Measurements from ENCODE around the gene TRMT11. TPM values are rescaled to one million over a fixed set of nuclear protein-coding genes. Genes with fewer than 3 reads are reported as not detected.
"Not testable (repeated sequence)": the region's sequence is repeated elsewhere in the genome, so short reads cannot be mapped to it uniquely, and the experiment has no call there.

Gene TRMT11
- 39.8 and 50.7 TPM in 2 replicates for polyA plus RNA-seq (2014; cell fraction: cytosol; rRNA removed)
- polyA plus RNA-seq (2014; cell fraction: nucleus; rRNA removed): 77.6 and 79.8 TPM in 2 replicates

DNA sequence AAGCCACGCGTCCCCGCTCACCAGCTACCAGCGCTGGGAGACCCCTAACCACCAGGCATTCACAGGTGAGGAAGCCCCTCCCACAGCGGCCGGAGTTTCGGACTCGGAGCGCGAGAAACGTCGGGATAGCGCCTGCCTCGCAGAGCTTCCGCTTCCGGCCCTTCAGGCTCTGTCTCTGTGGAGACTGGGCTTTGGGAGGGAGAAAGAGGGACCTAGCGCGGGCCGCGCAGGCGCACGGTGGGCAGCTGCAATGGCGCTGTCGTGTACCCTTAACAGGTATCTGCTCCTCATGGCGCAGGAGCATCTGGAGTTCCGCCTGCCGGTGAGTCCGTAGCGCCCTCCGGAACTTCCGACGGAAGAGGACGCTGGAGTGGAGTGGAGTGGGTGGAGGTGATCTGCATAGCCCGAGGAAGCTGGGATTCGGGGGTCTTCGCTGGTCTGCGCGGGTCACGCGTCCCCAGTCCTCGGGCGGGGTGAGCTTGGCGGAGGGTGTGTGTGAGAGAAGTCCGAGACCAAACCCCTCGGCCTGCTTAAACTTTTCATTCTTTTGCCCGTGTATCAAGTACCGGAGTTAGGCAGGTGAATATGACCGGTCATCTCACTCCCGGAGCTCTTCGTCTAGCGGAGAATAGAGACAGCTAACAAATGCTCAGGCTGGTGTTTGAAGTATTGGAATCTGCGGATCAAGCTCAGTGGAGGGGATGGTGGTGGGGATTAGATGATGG is at the start of gene TRMT11:
TSS of gene TRMT11 (plus strand) at position 240 of the 725 bp plus-strand sequence. CDS start at position 251, 11 bp downstream.
- DNase-seq (ENCODE audit: low spot score): peak; percentile 95

DNA sequence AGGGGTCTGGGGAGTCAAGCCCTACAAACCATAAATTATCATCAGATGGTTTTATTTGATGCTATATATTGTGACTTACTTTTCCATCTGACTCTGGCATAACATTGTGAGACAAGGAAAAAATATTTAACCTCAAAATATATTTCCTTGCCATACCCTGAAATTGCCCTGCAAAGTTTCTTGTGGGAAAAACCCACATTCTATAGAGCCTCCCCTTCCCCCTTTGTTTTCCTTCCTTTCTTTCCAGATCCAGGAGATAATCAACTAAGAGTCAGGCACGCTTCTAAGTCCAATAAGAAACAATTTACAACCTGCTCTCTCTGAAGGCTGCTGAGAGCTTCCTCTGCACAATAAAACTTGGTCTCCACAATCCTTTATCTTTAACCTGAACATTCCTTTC is 47.3 kb upstream of the TRMT11 start:
- DNase-seq (ENCODE audit: low spot score): no peak

DNA sequence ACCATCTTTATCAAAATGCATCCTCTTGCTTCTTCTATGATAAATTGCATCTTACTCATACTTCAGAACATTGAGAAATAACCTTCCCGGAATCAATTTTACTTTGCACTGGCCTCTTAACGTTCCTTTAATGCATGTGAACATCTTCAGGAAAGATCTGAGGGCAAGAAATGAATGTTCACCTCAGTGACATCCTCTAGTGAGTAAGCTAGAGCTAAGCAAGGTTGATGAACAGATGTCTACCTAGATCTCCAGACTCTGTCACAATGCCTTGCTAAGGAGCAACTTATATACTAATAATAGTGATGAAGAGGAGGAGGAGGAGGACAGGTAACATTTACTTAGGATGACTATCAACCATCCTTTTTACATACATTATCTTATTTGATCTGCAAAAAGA is 46.5 kb upstream of the TRMT11 start:
- DNase-seq (ENCODE audit: low spot score): no peak

DNA sequence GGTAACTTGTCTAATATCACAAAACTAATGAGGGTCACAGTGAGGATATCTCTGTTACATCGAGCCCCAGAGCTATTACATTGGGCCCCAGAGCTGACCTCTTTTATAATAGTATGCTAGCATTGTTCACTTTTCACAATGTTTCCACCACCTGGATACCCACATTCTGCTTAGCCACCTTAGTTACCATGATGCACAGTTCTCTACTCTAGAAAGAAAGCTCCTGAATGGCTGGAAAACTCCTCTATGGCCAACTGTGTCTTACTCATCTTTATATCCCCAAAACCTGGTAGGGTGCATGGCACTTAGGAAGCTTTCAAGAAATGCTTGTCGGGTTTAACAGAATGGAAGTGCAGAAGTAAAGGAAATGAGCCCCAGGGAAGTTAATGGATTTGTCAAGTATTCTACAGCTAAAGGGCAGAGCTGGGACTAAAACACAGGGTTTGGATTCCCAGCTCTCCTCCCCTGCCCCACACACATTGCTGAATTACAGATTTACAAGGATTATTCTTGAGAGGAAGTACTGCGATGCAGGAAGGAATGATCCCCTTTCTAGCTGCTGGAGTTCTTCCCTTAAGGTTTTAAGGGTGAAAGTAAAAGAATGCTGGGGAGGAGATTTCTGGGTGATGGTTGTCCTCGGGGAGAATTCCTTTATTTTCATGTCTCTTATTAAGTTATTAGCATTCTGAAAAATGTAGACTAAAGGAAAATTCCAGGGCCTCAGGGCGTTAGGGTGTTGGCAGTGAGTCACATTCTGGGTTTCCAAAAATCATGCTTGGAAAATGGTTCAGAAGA is 45.9 kb upstream of the TRMT11 start:
- no peak for DNase-seq (ENCODE audit: low spot score)

DNA sequence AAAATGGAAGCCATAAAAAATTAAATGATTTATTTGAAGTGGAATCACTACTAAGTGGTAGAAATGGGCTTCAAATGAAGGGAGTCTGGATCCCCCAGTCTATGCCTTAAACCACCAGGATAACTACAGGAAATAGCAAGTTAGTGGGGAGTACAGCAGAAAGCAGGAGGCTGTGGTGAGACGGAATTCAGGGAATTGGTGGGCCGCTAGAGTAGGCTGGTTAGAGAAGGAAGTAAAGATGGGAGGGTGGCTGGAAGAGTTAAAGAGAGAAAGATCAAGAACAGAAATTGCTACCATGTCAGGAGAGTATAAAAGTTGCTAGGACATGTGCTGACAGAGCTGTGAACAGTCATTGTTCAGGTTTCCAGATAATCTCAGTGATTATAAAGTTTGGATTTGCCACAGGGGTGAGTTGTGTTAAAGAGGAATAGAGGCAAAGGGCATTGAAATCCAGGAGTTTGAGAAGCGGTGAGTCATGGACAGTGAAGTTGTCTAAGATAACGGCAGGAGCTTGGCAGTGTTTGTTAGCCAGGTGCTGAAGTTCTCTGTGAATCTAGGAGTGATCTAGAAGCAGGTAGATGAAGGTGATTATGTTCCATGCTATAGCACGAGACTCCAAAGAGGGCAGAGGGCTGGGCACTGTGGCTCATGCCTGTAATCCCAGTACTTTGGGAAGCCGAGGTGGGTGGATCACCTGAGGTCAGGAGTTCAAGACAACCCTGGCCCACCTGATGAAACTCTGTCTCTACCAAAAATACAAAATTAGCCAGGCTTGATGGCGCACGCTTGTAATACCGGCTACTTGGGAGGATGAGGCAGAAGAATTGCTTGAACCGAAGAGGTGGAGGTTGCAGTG is 43.4 kb upstream of the TRMT11 start:
- DNase-seq (ENCODE audit: low spot score): no peak

DNA sequence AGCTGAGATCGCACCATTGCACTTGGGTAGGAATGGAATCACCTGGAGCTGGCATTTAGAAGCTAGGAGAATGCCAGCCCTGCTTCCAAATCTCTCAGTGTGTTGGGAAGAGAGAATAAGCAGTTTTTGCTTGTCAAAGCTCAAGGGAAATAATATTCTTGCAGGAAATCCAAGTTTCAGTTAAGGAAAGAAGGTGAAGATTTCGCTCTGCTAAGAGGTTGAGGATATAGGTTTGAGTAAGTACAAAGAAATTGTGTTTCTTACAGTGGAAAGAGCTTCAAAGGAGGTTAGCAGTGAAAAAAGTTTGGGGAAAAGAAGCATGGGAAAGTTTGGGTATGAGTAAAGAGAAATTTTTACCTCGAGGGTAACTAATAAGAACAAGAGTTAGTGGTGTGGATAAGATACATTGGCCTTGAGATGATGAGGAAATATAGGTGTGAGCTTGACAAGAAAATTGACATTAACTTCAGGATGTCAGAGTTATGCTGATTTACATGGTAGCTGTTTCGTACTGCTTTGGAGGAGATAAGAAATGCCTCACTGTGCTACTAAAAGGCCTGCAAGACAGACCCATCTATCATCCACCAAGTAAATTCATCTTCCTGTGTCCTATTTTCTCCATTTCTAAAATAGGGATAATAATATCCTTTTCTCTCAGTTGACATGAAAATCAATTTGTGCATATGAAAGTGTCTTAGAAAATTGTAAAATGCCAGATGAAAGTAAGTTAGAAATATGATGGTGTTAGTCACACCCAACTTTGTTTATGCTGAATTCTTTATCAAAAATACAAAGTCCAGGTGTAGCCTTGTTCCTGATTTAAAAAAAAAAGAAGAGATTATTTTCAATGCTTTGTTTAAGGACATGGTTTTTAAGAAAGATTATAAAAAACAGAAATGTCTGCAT is 42.6 kb upstream of the TRMT11 start:
- no peak for DNase-seq (ENCODE audit: low spot score)

DNA sequence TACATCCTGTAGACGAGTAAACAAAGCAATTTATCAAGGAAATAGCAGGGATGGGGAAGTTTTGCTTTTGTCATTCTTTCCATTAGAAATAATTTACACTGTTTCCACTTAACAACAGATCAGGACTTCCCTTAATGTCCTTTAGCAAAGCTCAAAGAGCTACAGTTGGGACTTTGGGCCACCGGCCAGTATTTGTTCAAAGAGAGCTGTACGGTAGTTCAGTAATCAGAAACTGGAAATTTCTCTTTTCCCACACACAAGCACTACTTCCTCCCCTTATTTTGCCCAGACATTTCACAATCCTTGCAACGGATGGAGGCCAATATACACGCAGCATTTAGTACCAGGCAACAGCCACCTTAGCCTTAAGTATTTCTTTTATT is 41.9 kb upstream of the TRMT11 start:
- DNase-seq (ENCODE audit: low spot score): no peak

DNA sequence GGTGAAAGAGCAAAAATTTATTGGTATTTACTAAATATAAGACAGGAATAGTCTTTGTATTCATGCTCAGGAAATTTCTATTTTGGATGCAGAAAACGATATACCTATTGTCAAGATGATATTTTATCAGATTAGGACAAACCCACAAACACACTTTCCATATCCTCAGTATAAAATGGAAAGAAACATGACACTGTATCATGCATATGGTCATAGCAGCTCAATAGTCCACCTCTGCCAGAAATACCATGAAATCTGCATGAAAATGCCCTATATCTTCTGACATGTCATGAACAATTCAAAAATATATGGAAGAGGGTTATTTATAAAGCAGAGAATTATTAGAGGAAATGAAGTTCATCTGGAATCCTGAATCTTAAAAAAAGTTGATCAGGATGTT is 41.4 kb upstream of the TRMT11 start:
- no peak for DNase-seq (ENCODE audit: low spot score)

DNA sequence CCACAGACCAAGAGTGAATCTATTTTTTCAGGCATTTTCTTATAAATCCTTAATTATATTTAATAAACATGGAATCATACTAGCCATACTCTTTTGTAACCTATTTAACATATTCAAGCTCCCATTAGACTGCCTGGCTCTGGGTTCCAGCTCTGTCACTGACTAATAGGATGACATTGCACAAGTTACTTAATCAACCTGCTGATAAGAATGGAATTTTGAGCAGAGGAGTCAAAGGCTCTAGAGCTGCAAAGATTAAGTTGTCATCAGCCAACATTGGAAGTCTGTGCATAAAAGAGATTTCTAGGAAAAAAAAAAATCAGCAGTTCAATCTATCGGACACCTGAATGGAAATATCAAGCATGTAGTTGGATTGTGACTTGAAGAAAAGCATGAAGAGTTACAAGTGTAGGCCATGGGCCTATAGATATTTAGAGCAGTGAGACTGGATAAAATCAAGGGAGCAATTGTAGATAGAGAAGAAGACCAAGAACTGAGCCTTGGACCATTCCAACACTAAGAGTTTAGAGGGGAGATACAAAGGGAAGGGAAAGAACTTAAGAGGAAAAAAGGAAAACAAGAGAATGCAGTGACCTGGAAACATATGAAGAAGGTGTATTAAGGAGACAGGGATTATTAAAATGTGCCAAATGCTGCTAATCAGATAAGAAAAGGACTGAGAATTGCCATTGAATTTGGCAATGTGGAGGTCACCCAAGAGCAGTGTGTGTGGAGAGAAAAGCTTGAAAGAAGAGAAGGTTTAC is 40.8 kb upstream of the TRMT11 start:
- no peak for DNase-seq (ENCODE audit: low spot score)

DNA sequence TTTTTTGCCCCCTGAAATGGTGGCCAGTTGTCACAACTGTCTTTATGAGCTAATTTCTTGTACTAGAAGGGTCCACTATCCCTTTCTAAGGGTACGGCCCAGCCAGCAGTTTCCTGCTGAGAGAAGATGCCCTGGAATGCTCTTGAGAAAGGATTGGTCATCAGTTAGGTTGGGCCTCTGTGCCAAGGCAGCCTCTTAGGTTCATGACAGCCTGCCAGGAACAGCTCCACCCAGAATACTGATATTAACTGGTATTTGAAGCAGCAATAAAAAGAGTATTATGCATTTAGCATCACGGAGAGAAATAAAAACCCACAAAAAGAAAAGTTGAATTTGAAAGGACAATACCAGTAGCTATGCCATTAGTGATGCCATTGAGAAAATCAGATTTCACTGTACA is 38.7 kb upstream of the TRMT11 start:
- DNase-seq (ENCODE audit: low spot score): no peak

DNA sequence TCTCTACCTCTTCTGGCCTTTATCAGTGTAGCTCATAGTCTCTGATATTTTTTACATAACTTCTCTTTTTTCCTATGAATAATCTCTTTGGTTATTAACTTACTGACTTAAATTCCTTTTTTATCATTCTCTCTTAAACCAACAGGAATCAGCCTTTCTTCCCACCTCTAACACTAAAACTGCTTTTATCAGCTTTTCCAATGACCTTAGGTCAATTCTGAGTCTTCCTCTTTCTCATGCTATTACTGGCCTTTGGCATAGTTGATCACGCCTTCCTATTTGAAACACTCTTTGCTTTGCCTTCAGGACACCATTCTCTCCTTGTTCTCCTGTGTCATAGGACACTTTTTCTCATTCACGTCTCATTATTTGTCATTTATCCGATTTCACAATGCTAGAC is 37.9 kb upstream of the TRMT11 start:
- no peak for DNase-seq (ENCODE audit: low spot score)

DNA sequence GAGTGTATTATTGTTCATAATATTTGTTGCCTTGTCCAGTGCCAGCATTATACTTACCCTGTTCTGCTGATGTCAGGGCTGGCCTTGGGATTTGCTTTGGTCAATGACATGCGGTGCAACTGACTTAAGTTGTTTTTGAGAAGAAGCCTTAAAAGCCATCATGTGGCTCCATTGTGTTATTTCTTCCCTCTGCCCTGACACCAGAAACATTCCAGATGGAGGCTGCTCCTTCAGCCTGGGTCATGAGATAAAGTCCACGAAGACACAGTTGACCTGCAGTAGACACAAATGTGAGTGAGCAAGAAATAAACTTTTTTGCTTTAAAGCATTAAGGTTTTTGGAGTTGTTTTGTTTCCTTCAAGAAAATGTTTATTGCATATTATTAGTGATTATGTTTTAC is 37.3 kb upstream of the TRMT11 start:
- DNase-seq (ENCODE audit: low spot score): no peak

DNA sequence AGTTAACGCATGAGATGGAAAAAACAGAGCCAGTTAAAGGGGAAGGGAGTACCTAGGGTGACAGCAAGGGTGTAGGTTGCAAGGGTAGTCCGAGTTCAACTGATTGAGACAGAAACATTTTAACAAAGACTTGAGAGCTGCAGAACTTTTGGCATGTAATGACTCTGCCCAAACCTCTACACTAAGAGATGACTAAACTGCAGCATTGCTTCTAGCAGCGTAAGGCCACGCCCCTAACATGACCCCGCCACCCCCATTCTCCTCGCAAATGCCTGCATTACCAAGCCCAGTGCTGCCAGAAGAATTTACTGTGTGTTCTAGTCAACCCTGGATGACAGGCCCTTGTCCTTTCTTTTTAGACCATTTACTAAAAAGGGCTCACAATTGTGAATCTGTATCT is 36.0 kb upstream of the TRMT11 start:
- DNase-seq (ENCODE audit: low spot score): no peak

DNA sequence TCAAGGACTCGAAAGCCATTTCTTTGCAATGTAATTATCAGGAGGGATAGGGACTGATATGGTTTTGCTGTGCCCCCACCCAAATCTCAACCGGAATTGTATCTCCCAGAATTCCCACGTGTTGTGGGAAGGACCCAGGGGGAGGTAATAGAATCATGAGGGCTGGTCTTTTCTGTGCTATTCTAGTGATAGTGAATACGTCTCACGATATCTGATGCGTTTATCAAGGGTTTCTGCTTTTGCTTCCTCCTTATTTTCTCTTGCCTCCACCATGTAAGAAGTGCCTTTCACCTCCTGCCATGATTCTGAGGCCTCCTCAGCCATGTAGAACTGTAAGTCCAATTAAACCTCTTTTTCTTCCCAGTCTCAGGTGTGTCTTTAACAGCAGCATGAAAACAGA is 35.6 kb upstream of the TRMT11 start:
- DNase-seq (ENCODE audit: low spot score): not testable (repeated sequence)

DNA sequence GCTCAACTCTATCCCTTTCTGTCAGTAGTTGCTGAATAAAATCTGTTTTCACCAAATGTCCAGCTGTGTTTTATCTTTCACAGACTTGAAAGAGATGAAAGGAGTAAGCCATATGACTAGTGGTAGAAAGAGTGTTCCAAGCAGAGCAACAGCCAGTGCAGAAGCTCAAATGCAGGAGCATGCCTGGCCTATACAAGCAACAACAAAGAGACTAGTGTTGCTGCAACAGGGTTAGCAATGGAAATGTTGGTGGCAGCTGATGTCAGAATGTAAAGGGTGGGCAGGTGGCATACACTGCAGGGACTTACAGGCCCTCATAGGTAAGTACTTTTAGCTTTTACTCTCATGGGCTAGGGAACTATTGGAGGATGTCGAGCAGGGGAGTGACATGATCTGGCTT is 35.0 kb upstream of the TRMT11 start:
- no peak for DNase-seq (ENCODE audit: low spot score)

DNA sequence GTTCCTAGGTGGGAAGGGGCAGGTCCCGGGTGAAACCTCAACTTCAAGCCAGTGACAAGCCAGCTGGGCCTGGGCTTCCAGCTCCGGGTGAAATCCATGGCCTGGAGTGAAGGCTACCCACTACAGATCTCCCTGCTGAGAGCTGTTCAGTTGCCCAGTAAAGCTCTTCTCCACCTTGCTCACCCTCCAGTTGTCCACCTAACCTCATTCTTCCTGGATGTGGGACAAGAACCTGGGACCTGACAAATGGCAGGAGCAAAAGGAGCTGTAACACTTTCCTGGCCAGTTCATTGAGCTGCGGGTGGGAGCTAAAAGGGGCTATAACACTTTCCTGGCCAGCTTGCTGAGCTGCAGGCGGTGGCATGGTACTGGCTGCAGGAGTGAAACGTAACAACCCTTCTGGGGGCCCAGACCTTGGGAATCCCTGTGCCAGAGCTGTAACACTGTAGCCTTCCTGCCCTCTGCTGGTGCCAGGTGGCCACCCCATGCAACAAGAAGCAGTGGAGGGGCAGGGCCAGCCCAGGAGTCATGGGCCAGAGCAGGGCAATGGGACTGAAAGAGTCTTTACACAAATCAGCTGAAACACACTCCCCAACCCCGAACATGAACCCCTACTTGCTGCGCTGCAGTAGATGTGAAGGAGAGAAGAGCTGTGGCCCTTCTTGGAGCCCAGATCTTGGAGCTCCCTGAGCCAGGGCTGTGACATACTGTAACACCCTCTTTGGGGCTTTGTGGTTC is 33.4 kb upstream of the TRMT11 start:
- no peak for DNase-seq (ENCODE audit: low spot score)

DNA sequence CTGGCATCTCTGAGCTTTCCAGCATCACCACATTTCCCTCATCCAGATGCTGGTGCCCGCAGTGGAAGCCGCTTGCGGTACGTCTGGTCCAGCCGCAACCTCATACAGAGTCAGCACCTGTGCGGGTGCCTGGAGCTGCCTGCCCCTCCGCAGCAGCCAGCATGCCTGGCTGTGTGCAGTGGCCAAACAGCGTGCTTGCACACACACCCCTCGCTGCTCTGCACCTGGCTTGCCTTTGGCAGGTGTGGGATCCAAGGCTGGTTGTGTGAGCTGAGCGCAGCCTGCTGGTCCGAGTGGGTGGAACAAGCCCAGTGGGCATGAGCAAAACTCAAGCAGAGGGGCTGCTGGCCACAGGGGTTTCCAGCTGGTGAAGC is 32.9 kb upstream of the TRMT11 start:
- peak; percentile 29 for DNase-seq (ENCODE audit: low spot score)

DNA sequence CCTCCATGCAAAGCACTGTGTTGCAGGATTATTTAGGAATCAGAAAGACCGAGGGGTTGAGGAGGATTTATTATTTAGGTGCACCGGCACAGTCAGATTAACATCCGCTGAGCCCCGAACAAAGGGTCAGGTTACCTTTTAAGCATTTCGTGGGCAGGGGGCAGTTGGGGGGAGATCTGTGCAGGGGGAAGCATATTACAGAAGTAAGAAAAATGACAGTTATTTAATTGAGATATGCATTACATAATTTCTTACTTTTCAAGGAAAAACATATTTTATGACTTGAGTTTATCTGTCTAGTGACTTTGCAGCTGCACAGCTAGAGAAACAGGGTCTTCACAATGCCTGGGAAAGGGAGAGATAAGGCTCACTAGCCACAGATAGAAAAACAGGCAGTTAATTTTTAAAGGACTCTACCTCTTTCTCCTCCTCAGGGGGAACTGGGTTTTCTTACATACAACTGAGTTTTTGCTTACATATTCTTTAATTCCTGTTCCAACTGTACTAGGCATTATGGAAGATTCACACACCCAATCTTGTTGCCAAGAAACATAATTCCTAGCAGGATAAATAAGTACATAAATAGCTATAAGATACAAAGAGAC is 31.5 kb upstream of the TRMT11 start:
- DNase-seq (ENCODE audit: low spot score): no peak

DNA sequence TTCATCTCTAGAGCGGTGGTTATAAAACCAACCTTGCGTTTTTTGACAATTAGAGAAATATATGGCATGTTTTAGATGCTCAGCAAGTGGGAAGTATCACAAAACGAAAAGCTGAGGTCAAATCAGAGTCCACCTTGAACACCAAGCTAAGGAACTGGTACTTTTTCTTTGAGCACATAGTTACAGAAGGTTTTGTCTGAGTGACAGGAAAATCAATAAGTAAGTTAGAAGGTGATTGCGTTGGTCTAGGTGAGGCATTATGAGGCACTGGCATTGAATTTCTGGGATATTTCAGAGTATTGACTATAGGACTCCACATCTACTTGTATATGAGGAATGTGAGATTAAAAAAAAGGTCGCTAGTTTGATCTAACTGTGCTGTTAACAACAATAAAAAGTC is 30.4 kb upstream of the TRMT11 start:
- no peak for DNase-seq (ENCODE audit: low spot score)

Measured in SK-N-DZ (cell line).